Mononuclear cell (primary cell): ENCODE data around the gene GOLGA8A. TPM values are rescaled to one million over a fixed set of nuclear protein-coding genes. Genes with fewer than 3 reads are reported as not detected.

Source experiments
- total RNA-seq: library from RNA; depleted of rRNA; stranded (reverse); fragments of >200 nt; gene quantifications from one replicate; pipeline ENCODE4 v1.2.3, GENCODE V29; 2012

GOLGA8A gene
- total RNA-seq, 1 donor, result 59.4 TPM

Other genes starting within 250 kb of the GOLGA8A start
- 12.0 TPM for gene KATNBL1, start 227.7 kb downstream of the GOLGA8A start, total RNA-seq
- 43.6 TPM for gene EMC4, start 212.8 kb downstream of the GOLGA8A start, total RNA-seq
- gene SLC12A6, start 100.0 kb downstream of the GOLGA8A start, total RNA-seq, result 87.5 TPM
- 112 TPM for gene NOP10, start 94.7 kb downstream of the GOLGA8A start, total RNA-seq
- not detected for gene NUTM1, start 94.5 kb downstream of the GOLGA8A start, total RNA-seq
- gene LPCAT4, start 70.6 kb downstream of the GOLGA8A start, total RNA-seq, result 9.2 TPM
- 186 TPM for gene GOLGA8B, start 145.8 kb upstream of the GOLGA8A start, total RNA-seq